HG03520 (cell line): ENCODE data around the gene DLG2.
"Not testable (repeated sequence)": the region's sequence is repeated elsewhere in the genome, so short reads cannot be mapped to it uniquely, and the experiment has no call there.

Experiments used
- ATAC-seq: cut with Tn5 transposase; IDR thresholded peaks from one replicate; pipeline ENCODE4 v1.9.1; 2021; ENCODE audit warnings: mild to moderate bottlenecking, moderate library complexity; ENCODE audit not compliant: unreplicated experiment

DLG2 gene

GRCh38 chr11:83784419-83784818 lies 1842.7 kb downstream of the DLG2 start:
- ATAC-seq: no peak

GRCh38 chr11:83782329-83782728 lies 1844.8 kb downstream of the DLG2 start:
- no peak for ATAC-seq

GRCh38 chr11:83779876-83780275 lies 1847.3 kb downstream of the DLG2 start:
- no peak for ATAC-seq

GRCh38 chr11:83778596-83778995 lies 1848.5 kb downstream of the DLG2 start:
- ATAC-seq: no peak

- no peak for ATAC-seq
Measured at GRCh38 chr11:83773950-83774880, 1852.9 kb downstream of the DLG2 start.

GRCh38 chr11:83768489-83768888 lies 1858.7 kb downstream of the DLG2 start:
- no peak for ATAC-seq

GRCh38 chr11:83766932-83767331 lies 1860.2 kb downstream of the DLG2 start:
- no peak for ATAC-seq

- ATAC-seq: no peak
Measured at GRCh38 chr11:83764643-83765042, 1862.5 kb downstream of the DLG2 start.

GRCh38 chr11:83760932-83761331 lies 1866.2 kb downstream of the DLG2 start:
- no peak for ATAC-seq

- ATAC-seq: no peak
Measured at GRCh38 chr11:83759148-83759547, 1868.0 kb downstream of the DLG2 start.

- no peak for ATAC-seq
Measured at GRCh38 chr11:83751041-83751440, 1876.1 kb downstream of the DLG2 start.

- no peak for ATAC-seq
Measured at GRCh38 chr11:83746921-83747585, 1880.1 kb downstream of the DLG2 start.

GRCh38 chr11:83744620-83745192 lies 1882.4 kb downstream of the DLG2 start:
- ATAC-seq: no peak

GRCh38 chr11:83736684-83737083 lies 1890.5 kb downstream of the DLG2 start:
- ATAC-seq: no peak

- ATAC-seq: no peak
Measured at GRCh38 chr11:83734120-83734519, 1893.0 kb downstream of the DLG2 start.

- not testable (repeated sequence) for ATAC-seq
Measured at GRCh38 chr11:83731288-83731687, 1895.9 kb downstream of the DLG2 start.

GRCh38 chr11:83728281-83728680 lies 1898.9 kb downstream of the DLG2 start:
- no peak for ATAC-seq

- ATAC-seq: no peak
Measured at GRCh38 chr11:83727251-83727650, 1899.9 kb downstream of the DLG2 start.

- ATAC-seq: no peak
Measured at GRCh38 chr11:83726316-83726715, 1900.8 kb downstream of the DLG2 start.

- ATAC-seq: no peak
Measured at GRCh38 chr11:83725728-83726127, 1901.4 kb downstream of the DLG2 start.

- no peak for ATAC-seq
Measured at GRCh38 chr11:83725269-83725560, 1901.9 kb downstream of the DLG2 start.

GRCh38 chr11:83723999-83724398 lies 1903.1 kb downstream of the DLG2 start:
- ATAC-seq: peak; percentile 56
